GM12878 (cell line): ENCODE results near the gene SORCS2. TPM values are rescaled to one million over a fixed set of nuclear protein-coding genes. Genes with fewer than 3 reads are reported as not detected.

Source experiments
- ATAC-seq: fragments of 200-7000 bp; cut with Tn5 transposase; 3 replicates; pipeline ENCODE4 v1.9.1; 2020; ENCODE audit warnings: mild to moderate bottlenecking, moderate library complexity
- BruUV-seq: library from RNA; stranded (reverse); fragments of 400-500 nt; replicated peaks from 2 replicates; lab custom pipeline; 2021; lab: Mats Ljungman, UMichigan
- CTCF ChIA-PET: fragments of 300-600 bp; sonication (Branson Sonifier 250); formaldehyde crosslinking; extraction: SDS; loops from one replicate; lab custom pipeline; 2021; ENCODE audit warnings: inconsistent platforms; lab: Yijun Ruan, JAX
- POLR2A ChIA-PET: fragments of 350-600 bp; formaldehyde crosslinking; extraction: SDS; loops from one replicate; lab custom pipeline; 2021; ENCODE audit warnings: inconsistent platforms; lab: Charles Lee
- RAD21 ChIA-PET: fragments of 300-600 bp; sonication (Branson Sonifier 250); formaldehyde crosslinking; loops from one replicate; lab custom pipeline; 2023; ENCODE audit warnings: antibody characterized with exemption; ENCODE audit not compliant: unreplicated experiment; lab: Charles Lee
- SMC1A ChIA-PET: fragments of 300-600 bp; sonication (Branson Sonifier 250); formaldehyde crosslinking; loops from one replicate; lab custom pipeline; 2023; ENCODE audit not compliant: unreplicated experiment, uncharacterized antibody; lab: Charles Lee
- DNase-seq: peaks from one replicate; pipeline ENCODE4 v3.0.0-alpha.2; 2011; ENCODE audit warnings: low read depth, low spot score
- FAIRE-seq: peaks from 3 replicates; lab custom pipeline; 2011; peaks lifted over from hg19 to GRCh38; lab: Jason Lieb, UNC
- H2AFZ ChIP-seq: 2 replicates; pipeline ENCODE4 v1.6.0; 2011; ENCODE audit warnings: low read depth, low read length, control low read depth; ENCODE audit not compliant: control insufficient read depth
- H3K27ac ChIP-seq: 2 replicates; pipeline ENCODE4 v1.5.1; 2011; ENCODE audit warnings: control low read depth; ENCODE audit not compliant: control insufficient read depth, insufficient read depth
- H3K27me3 ChIP-seq, 2 experiments: replicated peaks in 1 of 2; 2 replicates each; pipeline versions ENCODE4 v1.6.0 to v1.6.1; 2011; ENCODE audit warnings: low read length in 1 of 2; ENCODE audit not compliant: control insufficient read depth in 2 of 2, insufficient read depth in 2 of 2
- H3K36me3 ChIP-seq, 2 experiments: 2 replicates each; pipeline ENCODE4 v1.5.1; 2011; ENCODE audit warnings: low read length in 1 of 2; ENCODE audit not compliant: control insufficient read depth in 2 of 2, insufficient read depth in 2 of 2
- H3K4me1 ChIP-seq: 2 replicates; pipeline ENCODE4 v1.6.1; 2011; ENCODE audit warnings: mild to moderate bottlenecking, low read length, moderate library complexity, mixed read lengths; ENCODE audit not compliant: control insufficient read depth, insufficient read depth
- H3K4me2 ChIP-seq: 2 replicates; pipeline ENCODE4 v1.6.0; 2011; ENCODE audit warnings: control low read depth; ENCODE audit not compliant: control insufficient read depth, insufficient read depth
- H3K4me3 ChIP-seq: fragments of 200-600 bp; sonication (generic); 2 replicates; pipeline ENCODE4 v1.5.1; 2016
- H3K79me2 ChIP-seq: 2 replicates; pipeline ENCODE4 v1.6.0; 2011; ENCODE audit warnings: low read length; ENCODE audit not compliant: control insufficient read depth, insufficient read depth
- H3K9ac ChIP-seq: 2 replicates; pipeline ENCODE4 v1.8.0; 2011; ENCODE audit warnings: low read length, control low read depth, mixed read lengths; ENCODE audit not compliant: control insufficient read depth, insufficient read depth
- H3K9me3 ChIP-seq: replicated peaks from 3 replicates; pipeline ENCODE4 v1.5.1; 2011; ENCODE audit warnings: mild to moderate bottlenecking, low read length; ENCODE audit not compliant: control insufficient read depth, insufficient read depth
- H4K20me1 ChIP-seq: 2 replicates; pipeline ENCODE4 v1.6.0; 2011; ENCODE audit not compliant: control insufficient read depth, insufficient read depth
- CBFB ChIP-seq: IDR thresholded peaks from 2 replicates; pipeline ENCODE4 v1.6.1; 2016; ENCODE audit warnings: antibody characterized with exemption, low read depth
- GATAD2B ChIP-seq: fragments of 450-650 bp; conservative IDR thresholded peaks from 2 replicates; pipeline ENCODE4 v1.6.1; 2017; ENCODE audit warnings: low read depth, mild to moderate bottlenecking, moderate library complexity
- POU2F2 ChIP-seq: IDR thresholded peaks from 3 replicates; pipeline ENCODE4 v1.6.1; 2011; ENCODE audit warnings: low read depth, mild to moderate bottlenecking, low read length, borderline replicate concordance
- SMAD5 ChIP-seq: IDR thresholded peaks from 2 replicates; pipeline ENCODE4 v1.6.1; 2016; ENCODE audit warnings: antibody characterized with exemption, low read depth
- TAF1 ChIP-seq: IDR thresholded peaks from 2 replicates; pipeline ENCODE4 v1.6.1; 2011; ENCODE audit warnings: mild to moderate bottlenecking, low read depth, low read length, borderline replicate concordance
- ZSCAN29 ChIP-seq: fragments of 450-650 bp; IDR thresholded peaks from 2 replicates; pipeline ENCODE4 v1.6.1; 2017; ENCODE audit warnings: mild to moderate bottlenecking, moderate library complexity
- WGBS: methylation state at CpG from one replicate; pipeline ENCODE4 v1.1.6; 2016; ENCODE audit warnings: low lambda C conversion rate; ENCODE audit not compliant: insufficient replicate concordance, insufficient coverage; ENCODE audit errors: missing lambda C conversion rate; 5-methylcytosine and 5-hydroxymethylcytosine counted together
- in situ Hi-C: fragments of 300-500 bp; cut with MboI; formaldehyde crosslinking; loops from 9 replicates; pipeline ENCODE4 v1.14.3; 2018; ENCODE audit warnings: mixed read lengths
- intact Hi-C: fragments of 100-400 bp; cut with micrococcal nuclease; formaldehyde crosslinking; loops from one replicate; pipeline ENCODE4 v1.14.2; 2022; ENCODE audit not compliant: unreplicated experiment
- polyA plus RNA-seq, 11 experiments: library from polyadenylated mRNA; depleted of rRNA in 4 of 11; unstranded in 6 of 11; stranded (reverse) in 5 of 11; fragments of >200 nt; fragmentation: Nextera tagmentation in 4 of 11; fragmentation: Illumina TruSeq in 1 of 11; extraction: Ambion mirVana in 4 of 11; extraction: Trizol in 1 of 11; gene quantifications; 1 replicate in 1 of 11; 2 replicates in 10 of 11; pipeline versions ENCODE4 v1.2.1 to v1.2.3, GENCODE V29; 2011 to 2016; ENCODE audit warnings: inconsistent platforms in 2 of 11, missing spikeins in 2 of 11, low read depth in 1 of 11
- total RNA-seq, 4 experiments: library from RNA; depleted of rRNA in 3 of 4; stranded (reverse); fragments of >200 nt in 3 of 4; fragmentation: Illumina TruSeq in 1 of 4; extraction: Trizol in 1 of 4; gene quantifications; 2 replicates each; pipeline versions ENCODE4 v1.2.1 to v1.2.3, GENCODE V29; 2013 to 2021
- TF ChIP-seq, protein P1 (sequence below): fragments of 150-350 bp; IDR thresholded peaks from 2 replicates; pipeline ENCODE4 v1.6.1; 2014; ENCODE audit warnings: mild to moderate bottlenecking, low read depth, low read length

Gene SORCS2
- total and polyA plus RNA-seq, 10 of the 15 experiments (the other 5 are each of a cell fraction or from before 2014, with no cell fraction given): 0.01 to 0.15 (median 0.05) TPM; not detected in 5

DNA sequence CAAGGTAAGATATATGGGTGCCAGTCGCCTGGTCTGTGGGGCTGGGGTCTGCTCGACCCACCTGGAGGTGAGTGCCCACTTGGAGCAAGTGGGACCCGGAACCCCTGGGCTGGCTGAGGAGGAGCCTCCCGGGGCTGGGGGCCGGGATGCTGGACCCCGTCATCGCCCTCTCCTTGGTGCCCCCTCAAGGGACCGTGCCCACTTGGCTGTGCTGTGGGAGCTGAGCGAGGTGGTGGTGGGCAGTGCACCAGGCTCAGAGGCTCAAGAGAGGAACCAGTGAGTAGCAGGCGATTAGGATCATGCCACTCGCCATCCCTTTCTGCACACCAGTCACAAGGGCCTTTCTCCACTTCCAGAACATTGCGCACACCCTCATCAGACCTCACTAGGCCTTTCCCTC lies 446.2 kb downstream of the SORCS2 start:
- Histone ChIP-seq H3K9me3 (no peaks in the 10 kb centered on the region; the same call in 2 of the 3 replicates), H2AFZ (no peak overlapping the region), H3K4me2 (no peak overlapping the region), H3K36me3 (no peaks in the 10 kb centered on the region), H3K4me1 (no peaks in the 10 kb centered on the region), H3K27me3 (no peaks in the 10 kb centered on the region), H4K20me1 (no peaks in the 10 kb centered on the region), H3K79me2 (no peaks in the 10 kb centered on the region), H3K4me3 (no peak overlapping the region), H3K9ac (no peak overlapping the region), H3K27ac (no peak overlapping the region)
- no TSS peak for BruUV-seq
- in situ Hi-C loops: no loop called here
- TF ChIP-seq, protein P1, sequence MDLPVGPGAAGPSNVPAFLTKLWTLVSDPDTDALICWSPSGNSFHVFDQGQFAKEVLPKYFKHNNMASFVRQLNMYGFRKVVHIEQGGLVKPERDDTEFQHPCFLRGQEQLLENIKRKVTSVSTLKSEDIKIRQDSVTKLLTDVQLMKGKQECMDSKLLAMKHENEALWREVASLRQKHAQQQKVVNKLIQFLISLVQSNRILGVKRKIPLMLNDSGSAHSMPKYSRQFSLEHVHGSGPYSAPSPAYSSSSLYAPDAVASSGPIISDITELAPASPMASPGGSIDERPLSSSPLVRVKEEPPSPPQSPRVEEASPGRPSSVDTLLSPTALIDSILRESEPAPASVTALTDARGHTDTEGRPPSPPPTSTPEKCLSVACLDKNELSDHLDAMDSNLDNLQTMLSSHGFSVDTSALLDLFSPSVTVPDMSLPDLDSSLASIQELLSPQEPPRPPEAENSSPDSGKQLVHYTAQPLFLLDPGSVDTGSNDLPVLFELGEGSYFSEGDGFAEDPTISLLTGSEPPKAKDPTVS: no peak
- no peak for TF ChIP-seq CBFB
- no peak for TF ChIP-seq TAF1
- TF ChIP-seq SMAD5: no peak
- no peak for TF ChIP-seq ZSCAN29
- TF ChIP-seq GATAD2B: no peak
- no peak for TF ChIP-seq POU2F2
- CTCF ChIA-PET: no interaction called here
- POLR2A ChIA-PET: no interaction called here
- DNase-seq: no peak
- no peak for FAIRE-seq
- 18% methylated on average over 11 of the region's 12 CpGs for WGBS
- intact Hi-C loops: no loop called here
- no peak for ATAC-seq
- RAD21 ChIA-PET: no interaction called here
- SMC1A ChIA-PET: no interaction called here
